GM21717 (cell line): Measurements from ENCODE around the gene PIEZO2.
A peak's percentile ranks its signal among the peaks of the same experiment; 100 is the strongest.
"Not testable (repeated sequence)": the region's sequence is repeated elsewhere in the genome, so short reads cannot be mapped to it uniquely, and the experiment has no call there.

Source experiments
- ATAC-seq: cut with Tn5 transposase; IDR thresholded peaks from one replicate; pipeline ENCODE4 v1.9.1; 2021; ENCODE audit warnings: mild to moderate bottlenecking, moderate library complexity; ENCODE audit not compliant: unreplicated experiment

The PIEZO2 gene

DNA sequence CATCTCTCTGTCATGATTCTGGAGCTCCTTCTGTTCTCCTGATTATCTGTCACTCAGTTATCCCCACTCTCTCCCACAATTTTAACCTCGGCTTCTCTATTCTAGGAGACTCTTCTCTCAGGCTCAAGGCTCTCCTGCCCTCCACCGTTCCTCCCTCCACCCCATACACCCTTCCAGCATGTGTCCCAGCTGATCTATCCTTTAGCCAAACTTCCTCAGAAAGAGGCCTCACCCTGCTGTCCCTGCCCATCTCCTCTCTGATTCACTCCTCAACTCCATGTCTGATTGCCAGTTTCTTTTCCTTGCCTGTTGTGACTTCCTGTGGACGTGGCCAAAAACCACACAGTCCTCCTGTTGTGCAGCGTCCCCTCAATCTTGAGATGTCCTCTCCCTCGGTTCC lies 505.4 kb downstream of the PIEZO2 start:
- not testable (repeated sequence) for ATAC-seq

DNA sequence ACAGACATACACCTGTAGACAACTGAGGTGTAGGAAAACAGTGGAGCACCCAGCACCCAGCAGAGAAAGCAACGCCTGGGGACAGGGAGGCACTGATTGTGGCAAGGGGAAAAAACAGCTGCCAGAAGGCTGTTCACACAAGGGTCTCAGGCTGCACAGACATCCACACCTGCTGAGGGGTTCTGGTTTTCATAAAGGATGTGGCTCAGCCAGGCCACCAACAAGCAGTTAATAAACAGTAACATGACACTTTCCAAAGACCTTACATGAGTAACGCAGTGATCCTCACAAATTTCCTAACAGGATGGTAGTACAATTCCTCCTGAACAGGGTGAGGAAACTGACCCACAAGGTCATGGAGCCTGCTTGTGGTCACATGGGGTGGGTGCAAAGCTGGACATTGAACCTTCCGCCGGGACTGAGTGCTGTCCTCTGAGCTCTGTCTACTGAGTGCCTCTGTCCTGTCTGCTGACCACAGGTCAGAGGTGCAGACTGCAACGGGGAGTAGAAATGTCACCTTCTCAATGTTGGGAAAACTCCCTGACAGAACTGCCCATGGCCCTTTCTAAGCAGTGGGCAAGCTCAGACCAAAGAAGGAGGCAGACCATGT lies 506.3 kb downstream of the PIEZO2 start:
- not testable (repeated sequence) for ATAC-seq

DNA sequence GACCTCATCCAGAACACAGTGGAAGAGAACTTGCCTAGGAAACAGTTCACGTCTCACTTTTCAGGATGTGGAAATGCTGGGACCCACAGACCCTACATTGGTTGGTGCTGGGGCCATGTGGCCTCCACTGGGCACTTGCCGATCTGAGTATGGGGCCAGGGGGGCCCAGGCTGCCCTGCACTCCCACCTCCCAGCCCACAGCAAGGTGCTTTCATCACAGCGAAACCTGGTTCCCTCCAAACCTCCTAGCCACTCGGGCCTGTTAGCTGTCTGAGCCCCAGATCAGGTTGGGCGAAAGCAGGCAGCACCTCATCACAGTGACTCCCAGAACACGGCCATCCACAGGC lies 510.9 kb downstream of the PIEZO2 start:
- ATAC-seq, result not testable (repeated sequence)

DNA sequence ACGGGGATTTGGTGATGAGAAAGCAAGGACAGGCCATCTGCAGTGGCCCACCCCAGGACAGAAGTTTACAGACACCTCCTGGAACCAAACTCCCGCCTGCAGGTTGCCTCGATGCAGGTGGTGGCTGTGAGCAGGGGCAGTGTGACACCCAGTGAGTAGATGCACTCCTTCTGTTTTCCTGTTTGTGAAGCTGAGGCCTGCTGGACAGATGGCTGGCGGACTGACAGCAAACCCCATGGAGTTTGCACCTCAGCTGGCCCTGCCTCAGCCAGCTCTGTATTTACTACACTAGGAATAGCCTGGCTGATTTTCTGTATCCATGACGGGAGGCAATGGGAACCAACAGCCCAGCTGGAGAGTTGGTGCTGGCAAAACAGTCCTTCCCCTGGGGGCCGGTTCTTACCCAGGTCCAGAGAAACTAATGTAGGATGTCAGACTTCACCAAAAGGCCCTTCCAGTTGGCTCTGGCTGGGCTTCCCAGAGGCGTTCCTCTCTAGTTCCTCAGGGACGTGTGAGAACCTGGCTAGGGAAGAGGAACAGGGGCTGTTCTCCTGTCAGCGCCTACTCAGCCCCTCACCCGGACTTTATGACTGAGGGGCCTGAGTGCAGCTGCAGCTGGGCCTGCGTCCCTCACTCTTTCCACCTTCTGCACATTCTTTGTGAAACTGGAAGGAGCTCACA lies 511.4 kb downstream of the PIEZO2 start:
- ATAC-seq, result not testable (repeated sequence)

DNA sequence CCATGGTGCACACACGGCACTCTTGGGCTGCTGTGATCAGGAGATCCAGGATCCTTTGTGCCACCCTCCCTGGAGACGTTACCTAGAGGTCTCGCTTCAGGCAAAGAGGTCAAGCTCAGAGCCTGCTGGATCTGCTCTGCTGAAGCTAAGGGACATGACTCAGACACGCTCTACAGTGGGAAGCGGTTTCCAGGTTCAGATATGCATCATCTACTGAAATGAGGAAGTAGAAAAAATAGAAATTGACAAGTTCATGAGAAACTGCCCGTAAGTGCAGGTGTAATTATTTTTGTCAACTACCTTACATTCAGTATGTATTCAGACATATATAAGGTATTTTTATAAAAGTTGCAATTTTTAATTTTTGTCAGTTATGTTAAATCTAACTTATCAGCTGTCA lies 520.3 kb downstream of the PIEZO2 start:
- peak; percentile 96 for ATAC-seq

DNA sequence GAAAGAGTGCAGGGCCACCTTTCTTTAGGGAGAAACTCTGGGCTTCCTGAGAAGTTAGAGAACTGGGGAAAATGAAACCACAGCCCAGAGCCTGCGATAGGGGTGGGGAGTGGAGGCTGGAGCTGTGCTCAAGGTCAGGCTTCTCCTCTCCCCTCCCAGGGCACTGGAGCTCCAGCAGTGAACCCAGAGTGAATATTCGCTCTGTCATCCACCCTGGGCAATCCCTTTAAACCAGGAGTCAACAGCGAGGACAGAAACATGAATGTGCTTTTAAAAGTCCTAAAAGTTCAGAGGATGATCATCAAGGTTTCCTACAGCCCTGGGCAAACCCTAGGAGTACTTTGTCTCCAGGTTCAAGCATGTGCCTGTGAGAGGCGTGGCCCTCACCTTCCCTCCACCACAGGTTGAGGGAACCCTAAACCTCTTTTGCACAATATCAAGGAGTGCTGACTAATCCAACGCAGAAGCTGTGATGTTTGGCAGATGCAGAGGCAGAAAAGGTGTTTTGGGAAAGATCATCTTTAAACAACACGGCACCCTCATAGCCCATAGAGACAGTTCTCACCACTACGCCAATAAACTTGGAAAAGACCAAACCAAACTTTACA lies 522.7 kb downstream of the PIEZO2 start:
- not testable (repeated sequence) for ATAC-seq

DNA sequence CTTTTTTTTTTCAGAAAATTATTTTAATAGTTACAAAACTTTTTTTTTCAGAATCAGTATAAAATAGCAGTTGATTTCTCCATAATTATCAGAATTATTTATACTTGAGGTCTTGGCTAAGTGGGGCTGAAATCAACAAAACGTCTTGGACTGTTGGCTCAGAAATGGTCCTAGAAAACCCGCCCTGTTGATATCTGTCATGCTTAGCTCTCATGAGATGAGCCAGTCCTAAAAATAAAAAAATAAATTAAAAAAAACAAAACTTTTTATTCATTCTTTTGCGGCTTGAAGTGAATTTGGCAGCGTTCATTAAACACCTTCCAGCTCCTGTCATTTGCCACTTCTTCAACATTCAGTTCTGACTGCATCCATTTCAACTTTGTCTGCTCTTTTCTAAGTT lies 525.8 kb downstream of the PIEZO2 start:
- ATAC-seq, result not testable (repeated sequence)

DNA sequence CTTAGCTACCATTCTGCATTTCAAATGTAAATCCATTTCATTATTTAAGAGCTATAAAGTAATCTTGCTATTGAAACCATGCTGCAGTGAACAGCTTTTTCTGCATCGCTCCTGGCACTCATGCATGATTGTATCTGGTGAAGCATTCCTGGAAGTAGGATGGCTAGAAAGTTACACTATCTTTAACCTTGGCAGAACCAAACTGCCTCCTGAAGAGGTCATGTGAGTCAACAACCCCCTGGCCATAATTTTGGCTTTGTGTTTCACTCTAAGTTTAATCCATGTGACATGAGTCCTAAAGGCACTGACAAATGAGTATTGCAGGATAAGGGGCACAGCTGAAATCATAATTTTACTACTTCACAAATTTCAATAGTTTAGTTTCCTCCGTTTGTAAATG lies 526.4 kb downstream of the PIEZO2 start:
- not testable (repeated sequence) for ATAC-seq

DNA sequence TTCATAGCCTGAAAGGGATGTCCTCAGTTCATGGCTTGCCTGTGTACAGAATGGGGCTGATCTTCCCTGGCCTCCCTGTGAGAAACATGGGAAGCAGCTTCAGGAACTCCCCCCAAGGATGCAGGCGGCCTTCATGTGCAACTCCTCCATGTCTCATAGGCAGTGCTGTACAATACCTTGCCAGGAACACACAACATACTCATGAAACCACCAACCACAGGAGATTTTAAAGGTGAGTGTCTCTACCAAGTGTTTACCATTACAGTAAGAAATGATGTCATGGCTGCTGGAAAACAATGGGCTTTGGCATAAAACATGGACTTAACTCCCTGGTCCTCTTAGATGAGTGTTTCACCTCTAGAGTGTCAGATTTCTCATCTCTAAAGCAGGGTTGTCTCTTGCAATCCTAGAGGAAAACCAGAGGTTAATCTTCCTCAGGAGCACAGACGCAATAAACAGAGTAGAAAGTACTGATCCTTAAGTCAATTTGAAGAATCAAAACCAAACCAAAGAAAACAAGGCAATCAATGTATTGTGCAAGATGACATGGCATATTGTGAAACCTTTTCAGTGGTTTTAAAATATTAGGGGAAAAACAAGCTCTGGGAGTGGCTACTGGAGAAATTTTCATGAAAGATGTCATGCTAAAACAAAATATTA lies 528.6 kb downstream of the PIEZO2 start:
- not testable (repeated sequence) for ATAC-seq
